Subcutaneous abdominal adipose tissue (tissue), 5 donors: ENCODE results near the gene WFIKKN2.
A peak's percentile ranks its signal among the peaks of the same experiment; 100 is the strongest.
"Not testable (repeated sequence)": the region's sequence is repeated elsewhere in the genome, so short reads cannot be mapped to it uniquely, and the experiment has no call there.

Source experiments
- H3K27ac ChIP-seq: one replicate; pipeline ENCODE4 v1.7.0; 2013; ENCODE audit warnings: low read depth, mild to moderate bottlenecking, inconsistent platforms, low read length, moderate library complexity
- H3K27me3 ChIP-seq, 5 donors: one replicate each; pipeline ENCODE4 v1.7.0; 2013; ENCODE audit warnings: low read length in 5 of 5, inconsistent platforms in 1 of 5; ENCODE audit not compliant: control insufficient read depth in 5 of 5, insufficient read depth in 4 of 5
- H3K36me3 ChIP-seq, 5 donors: one replicate each; pipeline ENCODE4 v1.7.0; 2013; ENCODE audit warnings: low read length in 5 of 5; ENCODE audit not compliant: control insufficient read depth in 5 of 5, insufficient read depth in 5 of 5
- H3K4me1 ChIP-seq, 5 donors: one replicate each; pipeline ENCODE4 v1.7.0; 2013; ENCODE audit warnings: low read length in 5 of 5, mild to moderate bottlenecking in 3 of 5, moderate library complexity in 1 of 5; ENCODE audit not compliant: control insufficient read depth in 5 of 5, insufficient read depth in 5 of 5
- H3K4me3 ChIP-seq, 5 donors: one replicate each; pipeline ENCODE4 v1.7.0; 2013; ENCODE audit warnings: low read length in 5 of 5, low read depth in 1 of 5
- H3K9ac ChIP-seq, 5 donors: one replicate each; pipeline ENCODE4 v1.7.0; 2013; ENCODE audit warnings: low read length in 5 of 5, mild to moderate bottlenecking in 4 of 5, moderate library complexity in 3 of 5
- H3K9me3 ChIP-seq, 5 donors: one replicate each; pipeline ENCODE4 v1.7.0; 2013; ENCODE audit warnings: low read length in 5 of 5; ENCODE audit not compliant: control insufficient read depth in 5 of 5
- donor health status: healthy.
- donor health status: healthy.
- donor health status: healthy.
- donor health status: healthy.
- donor health status: healthy.

The WFIKKN2 gene

GRCh38 chr17:50850640-50851039 lies 15.3 kb downstream of the WFIKKN2 start:
- Histone ChIP-seq H3K4me3 (no peak overlapping the region), H3K9ac (no peak overlapping the region), H3K36me3 (no peaks in the 10 kb centered on the region), H3K27me3 (no peaks in the 10 kb centered on the region), H3K9me3 (no peaks in the 10 kb centered on the region), H3K27ac (no peak overlapping the region), H3K4me1 (peaks cover 0 to 11% (median 6%) of the 10 kb centered on the region in 5 donors)

- Histone ChIP-seq H3K27me3 (no peaks in the 10 kb centered on the region), H3K36me3 (no peaks in the 10 kb centered on the region), H3K27ac (no peak overlapping the region), H3K4me1 (peaks cover 0 to 11% (median 6%) of the 10 kb centered on the region in 5 donors), H3K9ac (peak overlapping the region in 1 of 5 donors; percentile 69), H3K9me3 (no peaks in the 10 kb centered on the region), H3K4me3 (no peak overlapping the region)
Measured at GRCh38 chr17:50853015-50853615, 17.7 kb downstream of the WFIKKN2 start.

DNA sequence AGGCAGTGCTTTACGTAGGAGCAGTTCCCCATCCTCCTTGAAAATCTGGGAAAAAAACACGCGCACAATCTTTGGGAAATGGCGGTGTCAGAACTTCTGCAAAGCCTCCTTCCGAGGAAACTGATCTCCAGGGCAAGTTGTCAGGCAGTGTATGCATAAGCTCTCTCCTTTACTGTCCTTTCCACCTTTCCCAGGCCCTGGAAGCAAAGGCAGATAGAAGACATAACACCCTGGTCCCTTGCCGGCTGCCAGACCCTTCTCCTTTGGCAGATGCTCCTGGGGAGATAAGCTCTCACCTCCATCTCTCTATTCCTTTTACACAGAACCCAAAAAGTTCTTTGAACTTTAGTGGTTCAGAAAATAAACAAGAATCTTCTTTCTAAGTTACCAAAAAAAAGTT lies 18.4 kb downstream of the WFIKKN2 start:
- peaks cover 0 to 11% (median 6%) of the 10 kb centered on the region in 5 donors for H3K4me1 ChIP-seq
- no peak overlapping the region for H3K4me3 ChIP-seq
- no peak overlapping the region for H3K27ac ChIP-seq
- no peaks in the 10 kb centered on the region for H3K36me3 ChIP-seq
- no peaks in the 10 kb centered on the region for H3K27me3 ChIP-seq
- no peak overlapping the region for H3K9ac ChIP-seq
- H3K9me3 ChIP-seq = no peaks in the 10 kb centered on the region

- Histone ChIP-seq H3K9me3 (no peaks in the 10 kb centered on the region), H3K36me3 (peaks cover 0 to under 1% (median 0%) of the 10 kb centered on the region in 5 donors), H3K4me3 (no peak overlapping the region), H3K4me1 (peaks cover 0 to 11% (median 6%) of the 10 kb centered on the region in 5 donors), H3K27me3 (no peaks in the 10 kb centered on the region), H3K27ac (no peak overlapping the region), H3K9ac (no peak overlapping the region)
Measured at GRCh38 chr17:50855708-50856330, 20.4 kb downstream of the WFIKKN2 start.

DNA sequence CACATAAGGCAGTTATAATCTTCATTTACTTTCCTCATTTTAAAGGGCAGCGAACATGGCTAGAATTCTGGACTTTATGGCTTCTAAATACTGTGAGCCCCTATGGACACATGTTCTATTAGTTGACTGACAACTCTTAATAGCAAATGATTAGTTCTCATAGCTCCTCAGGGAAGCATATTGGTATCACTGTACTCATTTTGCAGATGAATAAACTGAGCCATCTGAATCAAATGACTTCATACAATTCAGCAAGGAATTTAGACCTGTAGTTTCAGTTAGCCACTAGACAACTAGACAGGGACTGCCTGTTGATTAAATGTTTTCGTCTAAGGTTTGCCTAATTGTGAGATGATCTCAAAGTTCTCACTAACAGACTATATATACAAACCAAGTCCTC lies 21.0 kb downstream of the WFIKKN2 start:
- Histone ChIP-seq H3K4me3 (no peak overlapping the region), H3K4me1 (peaks cover 0 to 11% (median 7%) of the 10 kb centered on the region in 5 donors), H3K27me3 (no peaks in the 10 kb centered on the region), H3K36me3 (peaks cover 0 to 4% (median 3%) of the 10 kb centered on the region in 5 donors), H3K9me3 (no peaks in the 10 kb centered on the region), H3K9ac (no peak overlapping the region), H3K27ac (no peak overlapping the region)

DNA sequence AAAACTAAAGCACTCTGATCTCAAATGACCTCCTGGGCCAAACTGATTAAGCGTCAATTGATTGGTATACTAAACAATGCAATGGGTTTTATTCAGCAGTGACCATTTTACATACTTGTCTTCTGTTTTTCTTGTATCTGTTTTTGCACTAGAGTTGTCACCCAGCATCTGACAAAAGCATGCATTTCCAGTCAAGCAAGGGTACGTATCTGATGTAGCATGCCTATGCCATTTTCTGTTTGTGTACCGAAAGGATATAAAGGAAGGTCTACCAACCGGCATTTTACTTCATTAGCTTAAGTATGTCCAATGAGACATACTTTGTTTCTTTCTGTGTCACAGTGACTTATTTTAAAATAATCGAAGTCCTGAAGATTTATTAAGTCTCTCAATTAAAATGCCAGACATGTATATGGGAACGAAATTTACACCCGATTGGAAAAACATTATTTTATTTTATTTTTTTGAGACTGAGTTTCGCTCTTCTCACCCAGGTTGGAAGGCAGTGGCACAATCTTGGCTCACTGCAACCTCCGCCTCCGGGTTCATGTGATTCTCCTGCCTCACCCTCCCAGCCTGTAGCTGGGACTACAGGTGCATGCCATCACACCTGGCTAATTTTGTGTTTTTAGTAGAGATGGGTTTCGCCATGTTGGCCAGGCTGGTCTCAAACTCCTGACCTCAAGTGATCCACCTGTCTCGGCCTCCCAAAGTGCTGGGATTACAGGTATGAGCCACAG lies 23.3 kb downstream of the WFIKKN2 start:
- peaks cover 7 to 16% (median 13%) of the 10 kb centered on the region in 5 donors for H3K36me3 ChIP-seq
- no peak overlapping the region for H3K9ac ChIP-seq
- no peaks in the 10 kb centered on the region for H3K27me3 ChIP-seq
- no peak overlapping the region for H3K27ac ChIP-seq
- H3K4me3 ChIP-seq = no peak overlapping the region
- no peaks in the 10 kb centered on the region for H3K9me3 ChIP-seq
- H3K4me1 ChIP-seq = peaks cover 2 to 23% (median 17%) of the 10 kb centered on the region in 5 donors

DNA sequence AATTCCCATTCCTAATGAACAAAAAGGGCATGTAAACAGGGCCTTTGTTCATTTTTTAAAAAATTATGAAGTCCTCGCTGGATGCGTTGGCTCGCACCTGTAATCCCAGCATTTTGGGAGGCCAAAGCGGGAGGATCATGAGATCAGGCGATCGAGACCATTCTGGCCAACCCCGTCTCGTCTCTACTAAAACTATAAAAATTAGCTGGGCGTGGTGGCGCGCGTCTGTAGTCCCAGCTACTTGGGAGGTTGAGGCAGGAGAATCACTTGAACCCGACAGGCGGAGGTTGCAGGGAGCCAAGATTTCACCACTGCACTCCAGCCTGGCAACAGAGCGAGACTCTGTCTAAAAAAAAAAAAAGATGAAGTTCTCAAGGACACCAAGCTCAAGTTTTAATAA lies 24.3 kb downstream of the WFIKKN2 start:
- H3K4me3 ChIP-seq, H3K27ac ChIP-seq, H3K9ac ChIP-seq, H3K27me3 ChIP-seq, H3K9me3 ChIP-seq: not testable (repeated sequence)
- H3K4me1 ChIP-seq = peaks cover 2 to 31% (median 27%) of the 10 kb centered on the region in 5 donors
- H3K36me3 ChIP-seq = peaks cover 7 to 16% (median 14%) of the 10 kb centered on the region in 5 donors

DNA sequence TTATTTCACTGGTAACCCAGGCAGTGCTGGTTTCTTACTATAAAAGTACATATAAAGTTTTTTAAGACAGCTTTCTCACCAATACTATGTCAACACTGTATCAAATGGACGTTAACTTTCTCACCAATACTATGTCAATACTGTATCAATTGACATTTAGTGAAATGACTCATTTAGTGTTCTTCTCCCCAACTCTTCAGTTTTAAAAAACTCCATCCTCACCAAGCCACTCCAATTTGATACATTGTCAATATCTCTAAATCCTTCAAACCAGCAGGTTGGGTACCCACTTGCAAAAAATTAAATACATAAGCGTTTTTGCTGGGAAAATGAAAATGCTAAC lies 25.9 kb downstream of the WFIKKN2 start:
- Histone ChIP-seq H3K4me1 (peaks cover 2 to 35% (median 32%) of the 10 kb centered on the region in 5 donors), H3K4me3 (no peak overlapping the region), H3K36me3 (peaks cover 7 to 16% (median 14%) of the 10 kb centered on the region in 5 donors), H3K9ac (no peak overlapping the region), H3K27ac (no peak overlapping the region), H3K9me3 (no peaks in the 10 kb centered on the region), H3K27me3 (no peaks in the 10 kb centered on the region)

DNA sequence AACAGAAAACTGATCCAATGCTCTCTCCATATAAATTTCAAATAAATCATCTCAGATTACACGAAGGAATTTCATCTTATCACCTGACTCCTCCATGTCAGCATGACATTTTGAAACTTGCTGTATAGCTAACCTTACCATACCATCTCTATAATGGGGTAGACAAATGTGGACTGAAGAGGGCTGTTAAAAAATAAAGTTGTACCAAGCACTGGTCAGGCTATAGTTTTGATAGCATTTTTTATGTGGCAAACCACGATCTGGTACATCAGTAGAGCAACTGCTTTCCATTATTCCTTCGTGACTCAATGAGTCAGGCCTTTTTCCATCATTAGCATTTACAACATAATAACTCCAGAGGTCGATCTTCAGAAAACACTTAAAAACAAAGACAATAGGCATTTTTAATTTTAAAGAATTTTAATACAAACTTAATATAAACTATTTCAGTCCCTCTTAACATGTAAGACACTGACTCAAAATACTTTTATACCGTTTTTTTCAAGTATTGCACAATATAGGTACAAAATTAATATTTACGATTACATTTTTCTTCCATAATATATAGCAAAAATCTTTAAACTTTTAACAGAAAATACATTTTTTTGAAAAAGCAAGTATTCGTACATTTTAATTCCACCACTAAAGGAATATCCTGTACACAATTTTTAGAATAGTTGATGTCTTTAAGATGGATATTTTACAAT lies 26.6 kb downstream of the WFIKKN2 start:
- H3K27ac ChIP-seq = no peak overlapping the region
- H3K4me1 ChIP-seq = peaks cover 2 to 37% (median 33%) of the 10 kb centered on the region in 5 donors
- no peak overlapping the region for H3K4me3 ChIP-seq
- no peaks in the 10 kb centered on the region for H3K9me3 ChIP-seq
- peaks cover 7 to 16% (median 14%) of the 10 kb centered on the region in 5 donors for H3K36me3 ChIP-seq
- H3K9ac ChIP-seq = no peak overlapping the region
- no peaks in the 10 kb centered on the region for H3K27me3 ChIP-seq
